Hippocampal formation (tissue), 2 donors: ENCODE data around the gene ZNF407.
A peak's percentile ranks its signal among the peaks of the same experiment; 100 is the strongest.

Experiments used
- DNase-seq, 2 donors: peaks; one replicate each; lab custom pipeline; 2025; lab: John Stamatoyannopoulos, UW

ZNF407 gene

GRCh38 chr18:74679006-74679678 is 81.5 kb downstream of the ZNF407 start:
- no peak for DNase-seq

DNA sequence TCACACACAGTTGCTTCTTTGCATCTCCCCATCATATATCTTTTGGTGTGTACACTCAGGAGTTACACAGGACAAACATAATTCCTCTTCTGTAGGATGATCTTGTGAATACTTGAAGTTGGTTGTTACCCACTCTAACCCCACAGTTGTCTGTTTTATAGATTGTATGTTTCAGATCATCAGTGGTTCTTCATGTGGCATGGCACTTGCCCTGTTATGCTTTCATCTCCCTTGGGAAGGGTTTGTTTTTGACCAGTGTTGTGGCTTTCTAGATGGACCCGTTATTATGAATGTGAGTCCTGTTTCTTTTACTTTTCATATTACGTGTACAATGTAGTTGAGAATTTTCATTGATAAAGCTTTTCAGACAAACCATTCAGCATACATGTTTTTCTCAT is 82.0 kb downstream of the ZNF407 start:
- no peak for DNase-seq

DNA sequence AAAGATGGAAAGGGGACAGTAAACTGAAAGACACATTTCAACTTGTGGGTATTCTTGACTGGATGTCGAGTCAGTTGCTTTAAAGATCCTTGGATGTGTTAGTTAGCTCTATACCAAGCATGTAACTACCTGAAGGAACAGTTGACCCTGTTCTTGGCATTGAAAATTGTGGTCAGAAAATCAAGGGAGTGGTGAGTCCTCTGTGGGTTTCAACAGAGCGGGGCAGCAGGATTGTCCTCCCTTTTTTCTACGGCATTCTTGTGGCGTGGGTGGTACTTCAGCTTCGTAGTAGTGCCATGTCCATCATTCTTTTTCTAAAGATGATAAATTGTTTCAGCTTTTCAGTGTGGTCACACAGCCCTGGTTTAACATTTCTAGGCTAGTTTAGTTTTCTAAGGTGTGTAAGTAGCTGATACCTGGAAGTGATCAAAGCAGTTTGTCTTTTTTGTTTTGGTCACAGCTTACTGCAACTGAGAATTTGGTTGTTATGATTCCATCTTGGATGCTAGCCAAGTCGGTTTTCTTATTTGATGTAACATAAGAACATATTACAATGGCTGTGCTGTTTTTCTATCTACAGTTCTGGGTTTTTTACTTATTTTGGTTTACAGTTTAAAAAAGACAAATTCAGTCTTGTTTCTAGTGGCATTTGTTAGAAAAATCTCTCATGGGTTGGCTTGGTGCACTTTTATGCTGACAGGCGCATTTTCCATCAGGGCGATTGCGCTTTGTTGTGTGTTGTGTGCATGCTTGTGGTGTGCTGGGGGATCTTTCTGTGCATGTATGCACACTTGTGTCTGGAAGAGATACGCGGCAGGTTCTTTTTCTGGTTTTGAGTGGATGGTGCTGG is 84.7 kb downstream of the ZNF407 start:
- DNase-seq: no peak

DNA sequence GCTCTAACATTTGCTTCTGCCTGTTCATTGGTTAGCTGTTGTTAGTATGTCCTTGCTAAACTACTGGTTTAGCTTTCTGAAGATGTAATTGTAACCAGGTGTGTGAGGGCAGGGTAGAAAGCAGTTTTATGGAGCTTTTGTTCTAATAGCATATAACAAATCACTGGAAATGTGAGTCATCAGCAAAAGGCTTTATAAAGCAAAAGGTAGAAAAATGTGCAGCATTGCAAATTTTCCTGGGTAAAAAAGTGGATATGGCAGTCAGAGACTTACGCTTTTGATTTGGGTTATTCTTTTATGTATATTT is 85.3 kb downstream of the ZNF407 start:
- no peak for DNase-seq

GRCh38 chr18:74683573-74683972 is 85.9 kb downstream of the ZNF407 start:
- no peak for DNase-seq

DNA sequence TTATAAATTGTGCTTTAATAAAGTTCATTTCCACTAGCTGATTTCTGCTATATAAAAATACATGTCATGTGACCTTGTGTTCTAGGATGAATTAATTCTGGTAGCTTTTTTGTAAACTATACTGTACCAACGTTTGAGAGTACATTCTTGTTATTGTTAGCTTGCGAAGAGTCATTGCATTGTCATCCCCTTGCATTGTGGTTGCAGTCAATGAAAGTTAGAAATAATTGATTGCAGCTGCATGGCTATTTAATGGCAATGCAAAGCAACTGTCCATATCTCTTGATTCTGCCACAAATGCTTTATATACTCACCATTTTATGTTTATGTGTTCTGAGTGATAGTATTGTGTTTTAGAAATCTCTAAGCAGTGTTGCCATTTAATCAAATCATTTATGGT is 91.6 kb downstream of the ZNF407 start:
- DNase-seq: no peak

GRCh38 chr18:74692367-74693013 is 94.8 kb downstream of the ZNF407 start:
- DNase-seq: no peak

DNA sequence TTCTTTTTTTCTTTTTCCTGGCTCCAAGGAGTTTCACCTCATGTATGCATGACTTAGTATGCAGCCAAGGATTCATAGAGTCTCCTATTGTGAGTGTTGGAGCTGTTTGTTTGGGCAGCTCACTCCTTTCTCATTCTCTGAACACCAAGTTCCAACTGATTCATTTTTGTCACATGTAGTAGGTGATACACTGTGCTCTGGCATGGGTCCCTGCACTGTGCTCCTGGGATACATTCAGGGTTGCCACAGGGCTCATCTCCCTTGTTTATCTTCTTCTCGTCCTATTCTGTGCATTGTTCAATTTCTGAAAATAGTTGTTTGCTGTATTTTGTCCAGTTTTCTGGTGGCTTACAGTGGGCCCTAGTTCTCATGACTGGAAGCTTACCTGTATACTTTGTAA is 96.8 kb downstream of the ZNF407 start:
- no peak for DNase-seq

DNA sequence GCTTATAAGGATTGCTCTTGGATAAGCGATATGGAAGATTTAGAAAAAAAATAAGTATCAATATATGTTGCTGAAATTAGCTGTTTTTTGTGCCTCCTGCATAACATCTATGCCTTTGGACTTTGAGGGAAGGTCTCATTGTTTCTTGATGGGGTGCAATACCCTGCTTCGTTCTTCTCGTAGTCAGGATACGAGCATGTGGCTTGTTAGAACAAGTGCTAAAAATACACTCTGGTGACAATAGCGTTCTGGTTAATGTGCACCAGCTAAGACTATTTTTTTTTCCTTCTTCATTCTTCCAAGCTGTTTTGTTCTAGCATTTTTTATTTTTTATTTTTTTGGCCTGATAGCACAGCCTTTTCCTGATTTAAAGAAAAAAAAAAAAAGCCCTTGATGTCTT is 97.5 kb downstream of the ZNF407 start:
- no peak for DNase-seq

- no peak for DNase-seq
These were observed 101.2 kb downstream of the ZNF407 start for GRCh38 chr18:74698881-74699280.

DNA sequence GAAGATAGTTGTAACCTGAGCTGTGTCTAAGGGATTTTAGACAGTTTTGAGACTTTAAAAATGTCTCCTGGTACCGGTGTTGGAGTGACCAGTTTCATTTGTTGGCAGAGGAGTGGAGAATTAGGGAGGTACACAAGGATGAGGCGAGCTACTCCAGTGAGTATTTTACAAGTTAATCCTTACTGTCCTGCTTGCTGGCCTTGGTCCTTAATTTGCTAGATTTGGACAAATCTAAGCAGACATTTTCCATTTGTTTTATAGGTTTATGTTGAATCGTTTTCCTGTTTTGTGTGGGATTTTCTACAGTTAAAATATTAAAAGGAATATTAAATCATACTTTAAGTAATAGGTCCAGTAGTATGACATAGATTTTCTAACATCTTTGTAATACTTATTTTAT is 101.8 kb downstream of the ZNF407 start:
- no peak for DNase-seq

DNA sequence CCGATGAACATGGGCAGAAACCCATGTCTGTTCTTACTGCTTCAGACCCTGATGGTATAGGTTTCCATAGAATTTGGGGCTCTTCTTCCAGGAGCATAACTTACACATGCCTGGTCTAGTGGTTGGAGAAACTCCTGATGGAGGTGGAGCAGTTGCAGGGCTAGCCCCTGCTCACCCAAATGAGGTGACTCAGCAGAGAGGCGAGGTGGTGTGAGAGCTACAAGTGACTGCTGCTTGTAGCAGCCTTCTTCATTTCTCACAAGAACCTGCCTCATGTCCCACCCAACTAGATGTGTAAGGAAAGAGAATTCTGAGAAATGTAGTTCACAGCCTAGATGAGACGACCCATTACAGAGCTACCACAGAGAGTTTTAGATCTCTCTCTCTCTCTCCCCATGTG is 105.3 kb downstream of the ZNF407 start:
- DNase-seq: no peak

DNA sequence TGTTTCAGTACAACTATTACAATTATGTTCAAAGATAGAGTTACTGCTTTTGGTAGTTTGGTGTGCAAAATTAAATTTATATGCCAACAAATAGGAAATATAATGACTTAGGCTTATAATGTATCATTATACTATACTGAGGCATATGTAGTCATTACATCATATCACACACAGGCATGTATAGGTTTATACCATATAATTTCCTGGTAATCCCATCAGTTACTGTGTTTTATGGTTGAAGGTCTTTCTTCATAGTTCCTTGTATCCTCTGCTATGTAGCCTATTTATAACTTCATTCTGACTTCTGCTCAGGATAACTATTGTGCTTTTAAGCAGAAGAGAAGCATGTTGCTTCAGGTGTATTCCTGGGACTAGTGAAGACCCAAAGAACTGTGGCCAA is 110.5 kb downstream of the ZNF407 start:
- DNase-seq: no peak

GRCh38 chr18:74709452-74709851 is 111.8 kb downstream of the ZNF407 start:
- DNase-seq: no peak

GRCh38 chr18:74714120-74714519 is 116.5 kb downstream of the ZNF407 start:
- DNase-seq: no peak

DNA sequence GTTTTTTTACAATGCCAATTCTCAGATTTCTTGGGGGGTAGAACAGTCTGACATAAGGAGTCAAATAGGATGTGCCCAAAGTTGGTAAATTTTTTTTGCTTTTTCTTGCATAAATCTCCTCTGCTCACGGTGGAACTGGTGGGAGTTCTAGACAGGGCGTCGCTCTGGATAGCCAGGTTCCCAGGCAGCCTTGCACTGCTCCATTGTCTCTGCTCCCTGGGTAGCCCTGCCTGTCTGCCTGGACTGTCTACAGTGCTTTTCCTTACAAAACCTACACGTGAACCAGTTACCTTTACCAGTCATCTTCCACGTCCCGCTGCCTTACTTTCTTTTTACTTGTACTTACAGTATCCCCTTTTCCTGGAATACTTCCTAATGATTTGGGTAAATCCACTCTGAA is 117.1 kb downstream of the ZNF407 start:
- DNase-seq: no peak

GRCh38 chr18:74715306-74715705 is 117.6 kb downstream of the ZNF407 start:
- DNase-seq: peak; percentile 44 to 57

GRCh38 chr18:74715865-74716712 is 118.4 kb downstream of the ZNF407 start:
- DNase-seq: no peak

DNA sequence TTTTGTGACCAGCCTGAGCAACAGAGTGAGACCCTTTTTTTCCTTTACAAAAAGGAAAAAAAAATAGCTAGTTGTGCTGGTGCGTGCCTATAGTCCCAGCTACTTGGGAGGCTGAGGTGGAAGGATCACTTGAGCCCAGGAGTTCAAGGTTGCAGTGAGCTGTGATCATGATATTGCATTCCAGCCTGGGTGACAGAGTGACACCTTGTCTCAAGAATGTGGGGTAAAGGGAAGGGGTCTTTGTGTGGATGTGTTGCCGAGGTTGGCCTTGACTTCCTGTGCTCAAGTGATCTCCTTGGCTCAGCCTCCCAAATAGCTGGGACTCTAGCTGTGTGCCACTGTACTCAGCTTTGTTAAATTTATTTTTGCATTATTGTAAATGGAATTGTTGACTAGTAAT is 120.6 kb downstream of the ZNF407 start:
- no peak for DNase-seq

DNA sequence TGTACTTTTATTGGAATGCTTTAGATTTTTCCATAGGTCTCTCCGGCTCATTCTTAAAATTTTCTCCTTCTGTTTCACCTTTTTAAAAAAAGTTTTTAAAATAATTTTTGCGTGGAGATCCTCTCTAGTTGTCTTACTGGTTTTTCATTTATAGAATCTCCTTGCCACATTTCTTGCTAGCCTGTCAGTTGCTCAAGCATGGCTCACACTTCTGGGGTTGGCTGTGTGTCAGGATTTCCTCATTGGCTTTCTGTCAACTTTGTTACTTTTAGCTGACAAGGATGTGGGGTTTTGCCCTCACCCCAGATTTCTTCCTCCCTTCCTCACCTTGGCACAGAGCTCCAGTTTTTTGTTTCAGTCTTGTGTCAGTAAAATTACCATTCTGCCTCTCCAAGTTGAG is 124.6 kb downstream of the ZNF407 start:
- DNase-seq: no peak

DNA sequence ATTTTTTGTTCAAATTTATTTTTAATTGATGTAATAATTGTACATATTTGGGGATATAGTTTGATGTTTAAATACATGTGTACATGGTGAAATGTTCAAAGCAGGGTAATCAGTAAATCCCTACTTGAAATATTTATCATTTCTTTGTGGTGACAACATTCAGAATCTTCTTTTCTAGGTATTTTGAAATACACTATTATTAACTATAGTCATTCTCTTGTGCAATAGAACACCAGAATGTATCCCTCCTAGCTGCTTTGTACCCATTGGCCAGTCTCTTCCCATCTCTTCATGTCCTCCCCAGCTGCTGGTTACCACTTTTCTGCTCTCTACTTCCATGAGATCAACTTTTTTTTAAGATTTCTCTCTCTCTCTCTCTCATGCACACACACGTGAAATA is 126.5 kb downstream of the ZNF407 start:
- DNase-seq: no peak

- DNase-seq: no peak
These were observed 128.0 kb downstream of the ZNF407 start for GRCh38 chr18:74725690-74726089.
